Measurements from ENCODE around the gene CYP24A1. TPM values are rescaled to one million over a fixed set of nuclear protein-coding genes. Genes with fewer than 3 reads are reported as not detected.

The CYP24A1 gene
- total RNA-seq, 1 donor from 2014 or later: 23.6 TPM

- H3K27me3 Mint-ChIP-seq (ENCODE audit: low read depth): peaks cover 2% of the 10 kb centered on the region
- no peak for DNase-seq (ENCODE audit: low spot score in 2 of 2, unreplicated experiment in 2 of 2)
- no peaks in the 10 kb centered on the region for H3K36me3 Mint-ChIP-seq
- H3K4me1 Mint-ChIP-seq: no peaks in the 10 kb centered on the region
- no peak overlapping the region for H3K4me3 Mint-ChIP-seq
- no peaks in the 10 kb centered on the region for H3K9me3 Mint-ChIP-seq
- no peak overlapping the region for H3K27ac Mint-ChIP-seq
- TF ChIP-seq CTCF (IDR thresholded peaks at IDR 0.05; ENCODE audit: unreplicated experiment): no peak
These were observed 12.0 kb downstream of the CYP24A1 start for GRCh38 chr20:54161821-54162149.

GRCh38 chr20:54161008-54161820, 12.6 kb downstream of the CYP24A1 start:
- no peak overlapping the region for H3K27ac Mint-ChIP-seq
- no peaks in the 10 kb centered on the region for H3K36me3 Mint-ChIP-seq
- H3K9me3 Mint-ChIP-seq: no peaks in the 10 kb centered on the region
- H3K27me3 Mint-ChIP-seq (ENCODE audit: low read depth): peaks cover 2% of the 10 kb centered on the region
- no peak for DNase-seq (ENCODE audit: low spot score in 2 of 2, unreplicated experiment in 2 of 2)
- H3K4me1 Mint-ChIP-seq: no peaks in the 10 kb centered on the region
- no peak for TF ChIP-seq CTCF (IDR thresholded peaks at IDR 0.05; ENCODE audit: unreplicated experiment)
- H3K4me3 Mint-ChIP-seq: no peak overlapping the region

GRCh38 chr20:54160065-54161007, 13.4 kb downstream of the CYP24A1 start:
- no peak for TF ChIP-seq CTCF (IDR thresholded peaks at IDR 0.05; ENCODE audit: unreplicated experiment)

GRCh38 chr20:54158856-54159418, 14.8 kb downstream of the CYP24A1 start:
- H3K4me3 Mint-ChIP-seq: no peak overlapping the region
- no peaks in the 10 kb centered on the region for H3K4me1 Mint-ChIP-seq
- H3K36me3 Mint-ChIP-seq: no peaks in the 10 kb centered on the region
- no peak for TF ChIP-seq CTCF (IDR thresholded peaks at IDR 0.05; ENCODE audit: unreplicated experiment)
- no peak for DNase-seq (ENCODE audit: low spot score in 2 of 2, unreplicated experiment in 2 of 2)
- no peaks in the 10 kb centered on the region for H3K9me3 Mint-ChIP-seq
- H3K27ac Mint-ChIP-seq: no peak overlapping the region
- H3K27me3 Mint-ChIP-seq (ENCODE audit: low read depth): peaks cover 2% of the 10 kb centered on the region

More at GRCh38 chr20:54160065-54161007, 13.4 kb downstream of the CYP24A1 start:
- DNase-seq (ENCODE audit: low spot score in 2 of 2, unreplicated experiment in 2 of 2): no peak
- Mint-ChIP-seq H3K27ac (no peak overlapping the region), H3K9me3 (no peaks in the 10 kb centered on the region), H3K36me3 (no peaks in the 10 kb centered on the region), H3K27me3 (ENCODE audit: low read depth) (peaks cover 2% of the 10 kb centered on the region), H3K4me1 (no peaks in the 10 kb centered on the region), H3K4me3 (no peak overlapping the region)

GRCh38 chr20:54158226-54158625, 15.6 kb downstream of the CYP24A1 start:
- no peak overlapping the region for H3K4me3 Mint-ChIP-seq
- H3K36me3 Mint-ChIP-seq: no peaks in the 10 kb centered on the region
- peaks cover 2% of the 10 kb centered on the region for H3K27me3 Mint-ChIP-seq (ENCODE audit: low read depth)
- TF ChIP-seq CTCF (IDR thresholded peaks at IDR 0.05; ENCODE audit: unreplicated experiment): no peak
- H3K27ac Mint-ChIP-seq: no peak overlapping the region
- no peaks in the 10 kb centered on the region for H3K9me3 Mint-ChIP-seq
- no peak for DNase-seq (ENCODE audit: low spot score in 2 of 2, unreplicated experiment in 2 of 2)
- H3K4me1 Mint-ChIP-seq: no peaks in the 10 kb centered on the region
